Measurements from ENCODE around the gene EPHB6.

The EPHB6 gene

DNA sequence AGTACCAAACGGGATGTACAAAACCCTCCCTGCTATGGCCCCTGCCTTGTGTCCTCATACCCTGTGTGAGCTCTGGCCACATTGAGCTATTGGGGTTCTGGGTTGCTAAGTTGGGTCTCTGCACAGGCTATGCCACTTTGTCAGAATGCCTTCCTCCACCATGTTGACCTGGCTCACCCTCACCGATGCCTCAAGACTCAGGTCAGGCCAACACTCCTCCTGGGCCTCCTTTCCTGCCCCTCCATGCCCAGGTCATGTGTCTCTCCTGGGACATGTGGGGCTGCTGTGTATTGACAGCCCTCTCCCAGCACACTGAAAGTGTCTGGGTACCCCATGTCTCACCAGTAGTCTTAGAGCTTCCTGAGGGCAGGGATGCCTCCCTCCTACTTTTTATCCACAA is 64.0 kb downstream of the EPHB6 start:
- Histone ChIP-seq H3K36me3 (ENCODE audit: control insufficient read depth, insufficient read depth, low read length) (no peaks in the 10 kb centered on the region), H3K4me3 (ENCODE audit: low read depth, low read length) (no peak overlapping the region), H3K4me1 (no peaks in the 10 kb centered on the region), H3K27me3 (ENCODE audit: control insufficient read depth, insufficient read depth, low read length) (no peaks in the 10 kb centered on the region), H3K9ac (no peak overlapping the region), H3K79me2 (no peaks in the 10 kb centered on the region), H2AFZ (no peak overlapping the region), H3K27ac (no peak overlapping the region), H3K9me3 (ENCODE audit: control insufficient read depth, low read length) (no peaks in the 10 kb centered on the region), H3K4me2 (ENCODE audit: low read length) (no peak overlapping the region)
- TF ChIP-seq, protein P1, sequence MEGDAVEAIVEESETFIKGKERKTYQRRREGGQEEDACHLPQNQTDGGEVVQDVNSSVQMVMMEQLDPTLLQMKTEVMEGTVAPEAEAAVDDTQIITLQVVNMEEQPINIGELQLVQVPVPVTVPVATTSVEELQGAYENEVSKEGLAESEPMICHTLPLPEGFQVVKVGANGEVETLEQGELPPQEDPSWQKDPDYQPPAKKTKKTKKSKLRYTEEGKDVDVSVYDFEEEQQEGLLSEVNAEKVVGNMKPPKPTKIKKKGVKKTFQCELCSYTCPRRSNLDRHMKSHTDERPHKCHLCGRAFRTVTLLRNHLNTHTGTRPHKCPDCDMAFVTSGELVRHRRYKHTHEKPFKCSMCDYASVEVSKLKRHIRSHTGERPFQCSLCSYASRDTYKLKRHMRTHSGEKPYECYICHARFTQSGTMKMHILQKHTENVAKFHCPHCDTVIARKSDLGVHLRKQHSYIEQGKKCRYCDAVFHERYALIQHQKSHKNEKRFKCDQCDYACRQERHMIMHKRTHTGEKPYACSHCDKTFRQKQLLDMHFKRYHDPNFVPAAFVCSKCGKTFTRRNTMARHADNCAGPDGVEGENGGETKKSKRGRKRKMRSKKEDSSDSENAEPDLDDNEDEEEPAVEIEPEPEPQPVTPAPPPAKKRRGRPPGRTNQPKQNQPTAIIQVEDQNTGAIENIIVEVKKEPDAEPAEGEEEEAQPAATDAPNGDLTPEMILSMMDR (IDR thresholded peaks at IDR 0.05), result no peak

DNA sequence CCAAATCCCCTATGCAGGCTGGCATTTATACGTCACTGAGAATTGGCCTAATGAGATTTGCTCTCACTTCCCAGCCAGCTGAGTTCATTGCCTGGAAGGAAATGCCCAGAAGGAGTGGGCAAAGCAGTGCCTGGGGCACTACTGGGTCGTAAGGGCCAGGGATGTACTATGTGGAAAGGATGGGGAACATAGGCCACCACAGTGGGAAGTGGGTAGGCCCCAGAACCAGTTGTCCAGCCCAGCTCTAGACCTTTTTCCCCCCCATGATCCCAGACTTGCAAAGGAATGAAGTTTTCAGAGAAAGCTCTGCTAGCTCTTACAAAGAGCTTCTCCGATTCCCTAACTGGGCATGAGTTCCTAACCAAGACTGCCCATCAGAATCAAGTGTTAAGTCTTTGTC is 64.8 kb downstream of the EPHB6 start:
- Histone ChIP-seq H3K4me2 (ENCODE audit: low read length) (no peak overlapping the region), H3K9ac (no peak overlapping the region), H3K79me2 (no peaks in the 10 kb centered on the region), H3K27me3 (ENCODE audit: control insufficient read depth, insufficient read depth, low read length) (no peaks in the 10 kb centered on the region), H2AFZ (no peak overlapping the region), H3K4me3 (ENCODE audit: low read depth, low read length) (no peak overlapping the region), H3K36me3 (ENCODE audit: control insufficient read depth, insufficient read depth, low read length) (no peaks in the 10 kb centered on the region), H3K9me3 (ENCODE audit: control insufficient read depth, low read length) (no peaks in the 10 kb centered on the region), H3K27ac (no peak overlapping the region), H3K4me1 (no peaks in the 10 kb centered on the region)
- TF ChIP-seq, protein P1 (IDR thresholded peaks at IDR 0.05), result no peak

Data from parathyroid adenoma (tissue), 2 donors.